Fibroblast of peridontal ligament (primary cell): ENCODE results near the gene LIN52.
"Not testable (repeated sequence)": the region's sequence is repeated elsewhere in the genome, so short reads cannot be mapped to it uniquely, and the experiment has no call there.

ENCODE experiments used
- DNase-seq: peaks from one replicate; pipeline ENCODE4 v3.0.0-alpha.2; 2010; ENCODE audit errors: extremely low read depth

LIN52 gene

DNA sequence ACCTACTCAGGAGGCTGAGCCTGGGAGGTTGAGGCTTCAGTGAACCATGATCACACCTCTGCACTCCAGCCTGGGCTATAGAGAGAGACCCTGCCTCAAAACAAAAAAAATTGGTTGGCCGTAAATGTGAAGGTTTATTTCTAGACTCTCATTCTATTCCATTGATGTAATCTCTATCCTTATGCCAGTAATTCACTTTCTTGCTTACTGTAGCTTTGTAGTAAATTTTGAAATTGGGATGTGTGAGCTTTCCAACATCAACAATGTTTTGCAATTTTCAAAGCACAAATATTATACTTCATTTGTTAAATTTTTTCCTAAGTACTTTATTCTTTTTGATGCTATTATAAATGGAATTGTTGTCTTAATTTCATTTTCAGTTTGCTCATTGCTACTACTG is 24.6 kb downstream of the LIN52 start:
- DNase-seq, result peak; percentile 23

DNA sequence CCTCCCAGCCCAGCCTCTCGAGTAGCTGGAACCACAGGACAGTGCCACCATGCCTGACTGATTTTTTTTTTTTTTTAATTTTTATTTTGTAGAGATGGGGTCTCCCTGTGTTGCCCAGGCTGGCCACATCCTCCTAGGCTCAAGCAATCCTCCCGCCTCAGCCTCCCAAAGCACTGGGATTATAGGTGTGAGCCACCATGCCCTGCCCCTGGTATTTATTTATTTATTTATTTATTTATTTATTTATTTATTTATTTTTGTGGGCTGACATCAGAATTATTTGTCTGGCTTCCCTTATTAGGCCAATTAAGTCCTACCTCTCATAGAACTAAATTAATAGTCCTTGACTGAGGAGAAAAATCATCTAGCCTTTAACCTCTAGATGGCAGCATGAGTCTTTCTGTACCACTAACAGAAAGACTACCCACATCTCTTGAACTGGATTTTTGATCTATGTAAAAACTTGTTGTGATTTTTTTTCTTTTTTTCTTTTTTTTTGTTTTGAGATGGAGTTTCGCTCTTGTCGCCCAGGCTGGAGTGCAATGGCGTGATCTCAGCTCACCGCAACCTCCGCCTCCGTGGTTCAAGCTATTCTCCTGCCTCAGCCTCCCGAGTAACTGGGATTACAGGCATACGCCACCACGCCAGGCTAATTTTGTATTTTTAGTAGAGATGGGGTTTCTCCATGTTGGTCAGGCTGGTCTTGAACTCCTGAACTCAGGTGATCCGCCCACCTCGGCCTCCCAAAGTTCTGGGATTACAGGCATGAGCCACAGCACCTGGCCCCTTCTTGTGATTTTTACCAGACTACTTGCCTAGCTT is 26.9 kb downstream of the LIN52 start:
- peak; percentile 80 for DNase-seq

DNA sequence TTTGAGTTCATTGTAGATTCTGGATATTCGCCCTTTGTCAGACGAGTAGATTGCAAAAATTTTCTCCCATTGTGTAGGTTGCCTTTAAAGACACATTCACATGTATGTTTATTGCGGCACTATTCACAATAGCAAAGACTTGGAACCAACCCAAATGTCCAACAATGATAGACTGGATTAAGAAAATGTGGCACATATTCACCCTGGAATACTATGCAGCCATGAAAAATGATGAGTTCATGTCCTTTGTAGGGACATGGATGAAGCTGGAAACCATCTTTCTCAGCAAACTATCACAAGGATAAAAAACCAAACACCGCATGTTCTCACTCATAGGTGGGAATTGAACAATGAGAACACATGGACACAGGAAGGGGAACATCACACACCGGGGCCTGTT is 40.7 kb downstream of the LIN52 start:
- not testable (repeated sequence) for DNase-seq

- DNase-seq, result no peak
Observed at GRCh38 chr14:74126315-74127013, 41.7 kb downstream of the LIN52 start.

- no peak for DNase-seq
Observed at GRCh38 chr14:74127634-74128033, 42.9 kb downstream of the LIN52 start.

DNA sequence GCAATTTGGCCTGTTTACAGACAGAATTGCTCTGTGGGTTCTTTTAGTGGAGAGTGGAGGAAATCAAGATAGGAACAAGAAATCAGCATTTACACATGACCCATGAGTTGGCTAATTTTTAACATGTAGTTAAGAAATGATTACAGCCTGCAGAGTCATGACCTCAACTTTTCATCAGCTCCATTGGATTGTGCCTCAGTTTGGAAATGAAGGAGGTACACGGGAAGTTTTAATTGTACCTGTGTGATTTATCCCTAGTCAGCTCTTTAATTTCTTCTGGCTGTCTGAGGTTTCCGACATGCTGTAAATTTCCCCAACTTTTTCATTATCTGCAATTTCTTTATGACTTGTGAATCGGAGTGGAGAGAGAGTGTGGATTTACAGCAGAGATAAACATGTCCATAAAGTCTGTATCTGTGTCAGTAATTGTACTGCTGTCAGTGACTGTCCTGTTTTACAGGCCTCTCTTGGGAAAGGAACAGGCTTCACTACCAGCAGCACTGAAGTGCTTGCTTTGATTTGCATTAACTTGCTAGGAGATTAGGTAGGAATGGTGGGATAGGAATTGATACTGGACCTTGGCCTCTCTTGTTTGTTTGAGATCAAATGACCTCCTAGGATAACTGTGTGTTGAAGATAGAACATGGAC is 49.2 kb downstream of the LIN52 start:
- DNase-seq, result no peak

DNA sequence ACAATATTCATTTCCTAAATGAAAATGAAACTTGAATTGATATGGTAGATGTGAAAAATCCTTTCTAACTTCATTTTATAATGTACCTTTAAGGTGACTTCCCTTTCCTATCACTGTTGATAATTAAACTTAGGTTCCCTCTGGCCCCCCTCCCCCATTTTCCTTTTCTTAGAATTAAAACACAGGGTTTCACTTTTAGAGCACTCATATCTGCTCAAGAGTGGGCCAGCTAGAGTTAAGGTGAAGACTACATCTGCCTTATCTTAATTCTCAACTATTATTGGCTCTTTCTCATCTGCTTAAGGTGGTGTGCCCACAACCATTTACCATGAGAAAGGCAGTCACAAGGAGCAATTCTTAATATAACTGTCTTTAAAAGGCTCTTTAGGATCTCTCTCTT is 49.7 kb downstream of the LIN52 start:
- DNase-seq, result no peak

DNA sequence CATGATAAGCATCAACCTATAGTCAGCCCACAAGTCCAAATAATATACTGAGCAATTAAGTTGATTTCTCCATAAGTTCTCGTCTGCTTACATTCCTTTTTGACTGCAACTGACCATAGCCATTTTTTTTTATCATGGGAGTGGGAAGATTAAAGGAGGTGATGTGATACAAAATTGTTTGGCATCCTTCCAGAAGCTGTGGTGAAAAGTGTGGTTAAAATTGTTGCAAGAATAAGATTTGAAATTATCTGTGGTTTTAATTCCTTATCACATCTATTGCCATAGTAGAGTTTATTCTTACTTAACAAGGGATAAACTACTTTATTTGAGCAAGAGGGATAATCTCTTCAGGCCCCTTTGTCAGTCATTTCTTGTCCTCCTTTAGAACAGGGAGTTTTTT is 50.7 kb downstream of the LIN52 start:
- peak; percentile 68 for DNase-seq

- no peak for DNase-seq
Observed at GRCh38 chr14:74140374-74140850, 55.7 kb downstream of the LIN52 start.

DNA sequence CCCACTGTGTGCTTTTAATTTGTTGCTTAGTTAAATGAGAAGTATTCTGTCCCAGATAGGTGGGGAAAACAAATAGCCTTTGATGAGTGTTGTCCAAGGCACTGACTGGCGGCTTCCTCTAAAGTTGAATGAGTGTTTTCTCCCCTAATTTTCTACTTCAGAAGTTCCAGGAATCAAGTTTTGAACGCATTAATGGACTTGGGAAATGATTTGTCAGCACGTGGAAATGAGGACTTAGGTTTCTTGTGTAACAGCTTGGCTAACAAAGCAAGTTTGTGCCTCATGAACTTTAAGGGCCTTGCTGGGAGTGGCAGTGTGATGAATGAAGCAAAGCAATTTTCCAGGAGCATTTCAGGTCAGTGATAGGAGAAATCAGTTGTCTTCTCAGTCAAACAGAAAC is 56.9 kb downstream of the LIN52 start:
- DNase-seq, result peak; percentile 12

GRCh38 chr14:74142523-74142922 is 57.8 kb downstream of the LIN52 start:
- DNase-seq, result no peak

- no peak for DNase-seq
Observed at GRCh38 chr14:74144789-74145188, 60.0 kb downstream of the LIN52 start.

DNA sequence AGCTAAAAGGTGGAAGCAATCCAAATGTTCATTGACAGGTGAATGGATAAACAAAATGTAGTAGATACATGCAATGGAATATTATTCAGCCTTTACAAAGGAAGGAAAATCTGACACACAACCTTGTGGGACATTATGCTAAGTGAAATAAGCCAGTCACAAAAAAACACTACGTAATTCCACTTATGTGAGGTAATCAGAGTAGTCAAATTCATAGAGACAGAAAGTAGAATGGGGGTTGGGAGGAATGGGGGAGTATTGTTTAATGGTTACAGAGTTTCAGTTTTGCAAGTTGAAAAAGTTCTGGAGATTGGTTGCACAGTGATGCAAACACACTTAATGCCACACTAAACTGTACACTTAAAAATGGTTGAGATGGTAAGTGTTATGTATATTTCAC is 62.8 kb downstream of the LIN52 start:
- no peak for DNase-seq

DNA sequence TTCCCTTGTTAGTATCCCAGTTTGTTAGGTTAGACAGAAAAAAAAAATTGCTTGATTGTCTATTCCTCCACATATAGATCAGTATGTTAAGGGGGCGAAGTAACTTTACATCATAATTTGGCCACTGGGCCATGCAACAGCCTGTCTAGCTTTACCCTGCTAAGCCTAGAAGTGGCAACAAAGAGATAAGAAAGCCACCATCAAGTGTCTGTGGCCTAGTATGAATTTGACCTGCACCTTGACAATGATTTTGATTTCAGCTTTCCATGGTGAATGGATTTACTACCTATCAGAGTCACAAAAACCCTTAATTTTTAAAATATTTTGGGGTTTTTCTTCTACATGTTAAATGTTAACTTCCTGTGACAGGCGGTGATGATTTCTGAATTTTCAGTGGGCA is 63.9 kb downstream of the LIN52 start:
- DNase-seq, result no peak

- DNase-seq, result no peak
Observed at GRCh38 chr14:74155287-74155686, 70.5 kb downstream of the LIN52 start.

GRCh38 chr14:74155749-74156148 is 71.0 kb downstream of the LIN52 start:
- DNase-seq, result no peak

DNA sequence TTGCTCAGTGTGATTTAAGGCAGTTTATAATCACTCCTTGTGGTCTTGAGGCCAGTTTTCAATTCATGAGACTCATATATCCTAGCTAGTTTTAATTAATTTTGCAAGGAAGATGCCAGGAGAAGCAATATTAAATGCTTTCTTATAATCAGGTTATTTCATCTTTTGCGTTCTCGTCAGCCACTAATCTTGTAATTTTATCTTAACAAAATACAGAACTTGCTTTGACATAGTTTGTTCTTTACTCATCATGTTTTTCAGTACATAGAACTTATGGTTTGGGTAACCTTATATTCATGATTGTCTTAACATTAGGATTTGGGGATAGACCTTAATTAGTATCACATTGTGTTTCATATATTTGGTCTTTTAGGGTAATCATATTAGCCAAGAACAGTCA is 76.0 kb downstream of the LIN52 start:
- DNase-seq, result no peak

- DNase-seq, result no peak
Observed at GRCh38 chr14:74161526-74162158, 76.9 kb downstream of the LIN52 start.

GRCh38 chr14:74169906-74170305 is 85.2 kb downstream of the LIN52 start:
- DNase-seq, result no peak

DNA sequence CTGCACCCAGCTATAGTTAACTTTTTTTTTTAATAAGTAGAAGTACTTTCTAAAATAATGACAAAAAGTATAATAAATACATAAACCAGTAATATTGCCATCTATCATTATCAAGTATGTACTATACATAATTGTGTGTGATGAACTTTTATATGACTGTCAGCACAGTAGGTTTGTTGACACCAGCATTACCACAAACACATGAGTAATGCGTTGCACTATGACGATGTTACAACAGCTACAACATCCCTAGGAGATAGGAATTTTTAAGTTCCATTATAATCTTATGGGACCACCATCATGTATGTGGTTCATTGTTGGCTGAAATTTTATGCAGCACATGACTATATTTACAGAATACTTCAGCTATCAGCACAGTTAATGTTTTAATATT is 91.6 kb downstream of the LIN52 start:
- no peak for DNase-seq

GRCh38 chr14:74179856-74180255 is 95.1 kb downstream of the LIN52 start:
- DNase-seq, result no peak

DNA sequence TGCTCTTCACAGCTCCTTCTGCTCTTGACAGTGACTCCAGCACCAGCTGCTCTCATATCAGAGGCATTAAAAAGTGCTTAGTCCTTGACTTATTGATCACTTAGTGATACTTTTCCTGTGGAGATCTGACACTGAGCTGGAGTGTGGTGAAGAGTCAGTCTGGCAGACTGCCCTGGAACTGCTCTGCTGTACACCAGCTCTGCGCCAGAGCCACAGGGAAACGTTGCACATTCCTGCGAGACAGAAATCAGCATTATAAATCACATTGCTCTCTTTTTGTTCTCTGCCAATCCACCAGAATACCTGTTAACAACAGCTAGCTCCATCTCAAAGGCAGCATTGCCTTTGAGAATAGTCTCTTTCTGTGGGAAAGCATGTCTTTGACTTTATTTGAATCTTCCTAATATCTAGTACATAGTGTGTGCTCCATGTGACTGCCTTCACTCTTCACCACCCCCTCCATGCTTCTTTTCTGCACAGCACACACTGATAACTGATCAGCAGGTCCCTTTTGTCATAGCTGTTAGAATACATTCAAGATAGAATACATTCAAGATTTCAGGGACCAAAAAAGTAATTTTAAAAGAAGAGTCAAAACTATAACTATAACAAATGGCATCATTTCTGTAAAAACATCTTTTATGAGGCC is 106.3 kb downstream of the LIN52 start:
- no peak for DNase-seq
